SK-N-SH treated with all-trans-retinoic acid at 6 μM for 48 hours (cell line): ENCODE measurements around the gene RAB9B.

Experiments
- ATAC-seq: fragments of 200-7000 bp; cut with Tn5 transposase; 3 replicates; pipeline ENCODE4 v1.9.1; 2020; ENCODE audit warnings: mild to moderate bottlenecking, moderate library complexity
- ARNTL ChIP-seq: fragments of 450-650 bp; formaldehyde crosslinking; IDR thresholded peaks from 2 replicates; pipeline ENCODE4 v1.5.0; 2020; ENCODE audit warnings: low read depth, mild to moderate bottlenecking, moderate library complexity, borderline replicate concordance
- BACH2 ChIP-seq: fragments of 250-450 bp; sonication (Bioruptor Pico); IDR thresholded peaks from 2 replicates; pipeline ENCODE4 v1.9.0; 2021; ENCODE audit warnings: mild to moderate bottlenecking, borderline replicate concordance
- CSRNP3 ChIP-seq: fragments of 250-450 bp; sonication (Bioruptor Pico); IDR thresholded peaks from 2 replicates; pipeline ENCODE4 v1.5.1; 2021; ENCODE audit warnings: mild to moderate bottlenecking, moderate library complexity
- ESRRG ChIP-seq: fragments of 250-450 bp; sonication (Bioruptor Pico); IDR thresholded peaks from 2 replicates; pipeline ENCODE4 v1.6.1; 2021; ENCODE audit warnings: mild to moderate bottlenecking
- GLIS3 ChIP-seq: fragments of 250-450 bp; sonication (Bioruptor Pico); IDR thresholded peaks from 2 replicates; pipeline ENCODE4 v1.5.0; 2020; ENCODE audit warnings: mild to moderate bottlenecking, moderate library complexity
- ISL1 ChIP-seq: fragments of 250-450 bp; sonication (Bioruptor Pico); IDR thresholded peaks from 2 replicates; pipeline ENCODE4 v2.1.2; 2022; ENCODE audit warnings: mild to moderate bottlenecking, moderate library complexity
- PATZ1 ChIP-seq: fragments of 250-450 bp; sonication (Bioruptor Pico); IDR thresholded peaks from 2 replicates; pipeline ENCODE4 v1.8.0; 2020; ENCODE audit warnings: mild to moderate bottlenecking, moderate library complexity, borderline replicate concordance
- POU6F1 ChIP-seq: fragments of 250-450 bp; sonication (Bioruptor Pico); IDR thresholded peaks from 2 replicates; pipeline ENCODE4 v1.8.0; 2021; ENCODE audit warnings: low read depth, mild to moderate bottlenecking, moderate library complexity, borderline replicate concordance
- PPARA ChIP-seq: fragments of 250-450 bp; sonication (Bioruptor Pico); IDR thresholded peaks from 2 replicates; pipeline ENCODE4 v1.5.0; 2020; ENCODE audit warnings: mild to moderate bottlenecking, borderline replicate concordance
- RARB ChIP-seq: fragments of 250-450 bp; sonication (Bioruptor Pico); IDR thresholded peaks from 2 replicates; pipeline ENCODE4 v1.8.0; 2021; ENCODE audit warnings: mild to moderate bottlenecking, moderate library complexity
- SNAI2 ChIP-seq: fragments of 250-450 bp; sonication (Bioruptor Pico); IDR thresholded peaks from 2 replicates; pipeline ENCODE4 v1.5.0; 2020; ENCODE audit warnings: mild to moderate bottlenecking, moderate library complexity
- TSHZ2 ChIP-seq: fragments of 250-450 bp; sonication (Bioruptor Pico); IDR thresholded peaks from 2 replicates; pipeline ENCODE4 v1.5.0; 2020; ENCODE audit warnings: mild to moderate bottlenecking, moderate library complexity
- ZC3H10 ChIP-seq: fragments of 250-450 bp; sonication (Bioruptor Pico); IDR thresholded peaks from 2 replicates; pipeline ENCODE4 v1.5.1; 2021; ENCODE audit warnings: mild to moderate bottlenecking, moderate library complexity
- ZFP30 ChIP-seq: fragments of 450-650 bp; formaldehyde crosslinking; IDR thresholded peaks from 2 replicates; pipeline ENCODE4 v1.5.0; 2022; ENCODE audit warnings: mild to moderate bottlenecking, moderate library complexity
- ZNF70 ChIP-seq: fragments of 450-650 bp; formaldehyde crosslinking; IDR thresholded peaks from 2 replicates; pipeline ENCODE4 v1.5.0; 2020; ENCODE audit warnings: mild to moderate bottlenecking, moderate library complexity
- ZNF8 ChIP-seq: fragments of 450-650 bp; formaldehyde crosslinking; IDR thresholded peaks from 2 replicates; pipeline ENCODE4 v1.5.0; 2020; ENCODE audit warnings: mild to moderate bottlenecking, moderate library complexity

RAB9B gene

GRCh38 chrX:103877571-103877970 is 45.5 kb upstream of the RAB9B start:
- ATAC-seq = no peak
- TF ChIP-seq TSHZ2 (CRISPR knock-in tag) (no peak), ISL1 (CRISPR knock-in tag) (no peak), ESRRG (no peak), PATZ1 (CRISPR knock-in tag) (no peak), ZNF8 (CRISPR knock-in tag) (no peak), PPARA (no peak)

- no peak for ATAC-seq
- no peak for TF ChIP-seq PATZ1 (CRISPR knock-in tag)
- no peak for TF ChIP-seq ARNTL (CRISPR knock-in tag)
- no peak for TF ChIP-seq ZNF70 (CRISPR knock-in tag)
- no peak for TF ChIP-seq GLIS3 (CRISPR knock-in tag)
Measured at GRCh38 chrX:103864886-103865534, 33.0 kb upstream of the RAB9B start.

- no peak for ATAC-seq
- no peak for TF ChIP-seq ZC3H10 (CRISPR knock-in tag)
- no peak for TF ChIP-seq ZNF8 (CRISPR knock-in tag)
- no peak for TF ChIP-seq RARB (CRISPR knock-in tag)
- no peak for TF ChIP-seq ZNF70 (CRISPR knock-in tag)
- no peak for TF ChIP-seq POU6F1
- no peak for TF ChIP-seq ESRRG
- TF ChIP-seq PPARA = no peak
- TF ChIP-seq CSRNP3 (CRISPR knock-in tag) = no peak
- TF ChIP-seq PATZ1 (CRISPR knock-in tag) = no peak
Measured at GRCh38 chrX:103864149-103864548, 32.1 kb upstream of the RAB9B start.

GRCh38 chrX:103861200-103861599 is 29.1 kb upstream of the RAB9B start:
- ATAC-seq = no peak
- TF ChIP-seq SNAI2 (CRISPR knock-in tag) (no peak), PATZ1 (CRISPR knock-in tag) (no peak), BACH2 (no peak), ZNF8 (CRISPR knock-in tag) (no peak), TSHZ2 (CRISPR knock-in tag) (no peak), ZFP30 (CRISPR knock-in tag) (no peak), GLIS3 (CRISPR knock-in tag) (no peak), ARNTL (CRISPR knock-in tag) (no peak), ZNF70 (CRISPR knock-in tag) (no peak), ESRRG (no peak), ISL1 (CRISPR knock-in tag) (no peak), PPARA (no peak)
